GM18498 (cell line): Measurements from ENCODE around the gene CSF1R.
A peak's percentile ranks its signal among the peaks of the same experiment; 100 is the strongest.
"Not testable (repeated sequence)": the region's sequence is repeated elsewhere in the genome, so short reads cannot be mapped to it uniquely, and the experiment has no call there.

Experiments
- ATAC-seq: cut with Tn5 transposase; IDR thresholded peaks from one replicate; pipeline ENCODE4 v1.9.1; 2021; ENCODE audit warnings: mild to moderate bottlenecking, moderate library complexity; ENCODE audit not compliant: unreplicated experiment

The CSF1R gene

DNA sequence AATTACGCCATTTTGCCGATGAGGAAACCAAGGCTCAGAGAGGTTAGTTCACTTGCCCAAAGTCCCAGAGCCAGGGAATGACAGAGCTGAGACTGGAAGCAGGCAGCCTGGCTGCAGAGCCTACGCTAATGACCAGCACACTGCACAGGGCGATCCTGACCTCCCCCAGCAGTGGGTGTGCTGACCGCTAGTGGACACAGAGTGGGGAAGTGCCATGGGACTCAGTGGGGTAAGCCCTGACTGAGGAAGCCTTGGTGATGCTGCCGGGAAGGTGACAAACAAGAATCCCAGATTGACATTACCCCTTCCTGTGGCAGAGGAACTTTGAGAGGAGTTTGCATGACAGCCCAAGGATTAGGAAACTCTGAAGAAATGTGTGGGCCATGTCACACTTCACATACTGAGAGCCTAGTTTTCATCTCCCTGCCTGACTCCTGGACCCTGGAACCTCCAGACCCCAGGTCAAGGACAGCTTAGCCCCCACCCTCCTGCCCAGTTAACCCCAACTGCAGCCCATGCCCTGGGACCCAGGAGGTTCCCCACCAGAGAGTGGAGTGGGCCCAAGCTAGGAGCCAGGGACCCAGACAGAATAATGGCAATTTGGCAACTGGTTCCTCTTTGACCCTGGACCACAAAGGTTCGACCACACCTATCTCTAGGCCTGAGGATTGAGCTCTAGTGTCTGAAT is 19.7 kb upstream of the CSF1R start:
- ATAC-seq: no peak

DNA sequence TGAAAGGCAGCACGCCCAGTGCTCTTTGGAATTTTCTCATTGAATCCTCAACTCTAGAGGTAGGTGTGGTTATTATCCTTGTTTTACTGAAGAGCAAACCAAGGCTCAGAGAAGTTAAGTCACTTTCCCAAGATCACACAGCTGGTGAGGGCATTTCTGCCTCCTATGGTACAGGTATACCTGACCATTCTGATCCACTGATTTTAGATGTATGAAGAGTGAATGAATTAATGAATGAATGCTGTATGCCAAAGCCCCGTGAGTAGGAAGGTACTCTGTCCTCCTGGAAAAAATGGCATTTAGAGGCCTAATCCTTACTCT is 18.2 kb upstream of the CSF1R start:
- ATAC-seq: no peak

DNA sequence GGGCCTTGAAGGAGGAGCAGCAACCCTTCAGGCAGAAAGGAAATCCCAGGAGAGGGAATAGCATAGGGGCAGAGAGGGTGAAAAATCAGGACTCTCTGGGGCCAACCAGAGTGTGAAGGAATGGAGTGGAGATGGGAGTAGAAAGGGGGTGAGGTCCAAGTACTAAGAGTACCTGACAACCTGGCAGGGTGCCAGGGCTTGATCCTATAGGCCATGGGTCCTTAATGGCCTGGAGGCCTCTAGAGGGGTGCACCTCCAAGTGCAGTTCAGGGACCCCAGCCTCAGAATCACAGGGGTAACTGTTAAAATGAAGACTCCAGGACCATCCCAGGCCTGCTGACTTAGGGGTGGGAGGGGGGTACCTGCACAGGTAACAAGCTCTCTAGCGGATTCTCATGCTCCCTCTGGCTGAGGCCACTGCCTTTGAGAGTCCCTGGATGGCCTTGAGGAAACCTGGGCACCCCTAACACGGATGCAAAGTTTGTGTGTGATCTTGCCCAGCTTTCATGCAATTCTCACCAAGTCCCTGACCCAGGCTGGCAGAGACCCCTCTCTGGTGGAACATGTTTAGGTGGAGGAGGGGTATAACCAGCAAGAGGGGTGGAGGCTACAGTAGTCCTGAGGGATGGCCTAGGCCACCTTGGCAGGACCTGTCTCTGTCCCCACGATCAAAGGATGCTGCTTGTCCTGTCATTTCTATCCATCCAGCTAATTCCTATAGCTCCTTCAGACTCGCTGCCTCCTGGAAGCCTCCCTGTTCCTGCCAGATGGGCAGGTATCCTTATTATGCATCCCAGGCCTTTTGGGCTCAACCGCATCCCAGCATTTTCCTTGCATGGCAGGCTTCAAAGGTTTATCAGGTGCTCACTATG is 17.6 kb upstream of the CSF1R start:
- ATAC-seq: no peak

DNA sequence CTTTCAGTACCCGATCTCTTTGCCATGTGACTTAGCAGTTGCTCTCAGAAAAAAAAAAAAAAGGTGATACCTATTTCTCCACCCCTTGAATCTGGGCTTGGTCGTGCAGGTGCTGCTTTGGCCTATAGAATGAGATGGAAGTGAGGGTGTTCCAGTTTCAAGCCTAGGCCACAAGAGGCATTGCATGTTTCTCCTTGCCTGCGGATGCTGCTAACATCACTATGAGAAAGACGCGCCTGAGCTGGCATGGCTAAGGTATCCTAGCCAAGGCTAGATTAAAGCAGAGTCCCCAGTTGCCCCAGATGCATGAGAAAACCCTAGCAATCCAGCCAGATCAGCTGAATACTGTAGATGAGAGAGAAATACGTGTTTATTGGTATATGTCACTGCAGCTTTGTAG is 14.7 kb upstream of the CSF1R start:
- no peak for ATAC-seq

DNA sequence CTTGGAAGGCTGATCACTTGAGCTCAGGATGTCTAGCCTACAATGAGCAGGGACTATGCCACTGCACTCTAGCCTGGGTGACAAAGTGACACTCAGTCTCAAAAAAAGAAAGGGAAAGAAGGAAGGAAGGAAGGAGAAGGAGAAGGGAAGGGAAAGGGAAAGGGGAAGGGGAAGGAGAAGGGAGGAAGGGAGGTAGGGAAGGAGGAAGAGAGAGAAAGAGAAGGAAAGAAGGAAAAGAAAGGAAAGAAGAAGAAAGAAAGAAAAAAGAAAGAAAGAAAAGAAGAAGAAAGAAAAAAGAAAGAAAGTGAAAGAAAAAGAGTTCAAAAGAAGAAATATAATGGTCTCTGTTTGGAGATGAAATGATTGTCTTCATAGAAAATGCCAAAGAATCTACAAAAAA is 10.8 kb upstream of the CSF1R start:
- ATAC-seq: no peak

DNA sequence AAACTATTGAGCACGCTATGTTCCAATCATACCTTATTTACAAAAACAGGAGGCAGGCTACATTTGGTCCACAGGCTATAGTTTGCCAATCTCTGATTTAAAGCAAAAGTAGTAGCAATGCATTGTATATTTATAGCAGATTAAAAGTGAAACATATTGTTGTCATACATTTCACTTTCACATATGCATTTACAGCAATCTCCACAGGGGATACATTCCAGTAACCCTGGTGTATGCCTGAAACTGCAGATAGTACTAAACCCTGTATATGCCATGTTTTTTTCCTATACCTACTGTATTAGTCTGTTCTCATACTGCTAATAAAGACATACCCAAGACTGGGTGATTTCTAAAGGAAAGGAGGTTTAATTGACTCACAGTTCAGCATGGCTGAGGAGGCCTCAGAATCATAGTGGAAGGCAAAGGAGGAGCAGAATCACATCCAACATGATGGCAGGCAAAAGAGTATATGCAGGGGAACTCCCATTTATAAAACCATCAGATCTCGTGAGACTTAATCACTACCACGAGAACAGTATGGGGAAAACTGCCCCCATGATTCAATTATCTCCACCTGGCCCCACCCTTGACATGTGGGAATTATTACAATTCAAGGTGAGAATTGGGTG is 5.9 kb upstream of the CSF1R start:
- peak; percentile 86 for ATAC-seq

DNA sequence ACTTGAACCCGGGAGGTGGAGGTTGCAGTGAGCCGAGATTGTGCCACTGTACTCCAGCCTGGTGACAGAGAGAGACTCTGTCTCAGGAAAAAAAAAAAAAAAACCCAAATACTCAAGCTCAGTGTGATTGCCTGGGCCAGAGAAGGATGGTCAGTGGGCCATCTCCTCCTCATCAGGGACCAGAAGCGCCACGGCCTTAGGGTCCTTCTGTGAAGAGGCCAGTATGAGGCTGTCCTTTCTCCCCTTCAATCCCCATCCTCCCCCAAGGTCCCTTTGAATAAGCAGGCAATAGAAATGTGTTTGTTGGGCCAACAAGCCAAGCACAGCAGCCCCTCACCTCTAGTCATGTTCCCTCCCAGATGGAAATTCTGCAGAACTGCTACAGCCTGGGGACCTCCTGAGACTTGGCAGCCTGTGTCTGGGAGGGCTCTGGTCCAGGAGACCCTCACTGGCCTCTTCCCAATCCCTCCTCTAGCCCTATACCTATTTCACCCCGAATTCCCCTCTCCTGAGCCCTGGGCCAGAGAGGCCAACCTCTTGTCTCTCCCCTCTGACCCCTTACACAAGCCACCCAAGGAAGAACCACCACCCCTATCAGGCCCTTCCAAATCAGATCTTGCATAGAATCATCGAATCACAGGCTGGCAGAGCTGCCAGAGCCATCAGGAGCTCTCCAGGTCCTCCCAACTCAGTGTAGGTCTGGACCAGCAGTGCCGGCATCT is 1.0 kb downstream of the CSF1R start:
- no peak for ATAC-seq

DNA sequence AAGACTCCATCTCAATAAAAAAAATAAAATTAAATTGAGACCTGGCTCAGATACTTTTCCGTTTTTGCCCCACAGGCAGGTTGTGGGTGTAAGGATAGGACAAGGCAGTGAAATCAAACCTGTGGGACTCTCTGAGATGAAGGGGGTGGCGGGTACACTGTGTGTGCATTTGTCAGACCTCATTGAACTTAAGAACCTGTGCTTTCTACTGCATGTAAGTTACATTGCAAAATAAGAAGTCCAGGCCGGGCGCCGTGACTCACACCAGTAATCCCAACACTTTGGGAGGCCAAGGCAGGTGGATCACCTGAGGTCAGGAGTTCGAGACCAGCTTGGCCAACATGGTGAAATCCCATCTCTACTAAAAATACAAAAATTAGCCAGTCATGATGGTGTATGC is 1.6 kb downstream of the CSF1R start:
- not testable (repeated sequence) for ATAC-seq

DNA sequence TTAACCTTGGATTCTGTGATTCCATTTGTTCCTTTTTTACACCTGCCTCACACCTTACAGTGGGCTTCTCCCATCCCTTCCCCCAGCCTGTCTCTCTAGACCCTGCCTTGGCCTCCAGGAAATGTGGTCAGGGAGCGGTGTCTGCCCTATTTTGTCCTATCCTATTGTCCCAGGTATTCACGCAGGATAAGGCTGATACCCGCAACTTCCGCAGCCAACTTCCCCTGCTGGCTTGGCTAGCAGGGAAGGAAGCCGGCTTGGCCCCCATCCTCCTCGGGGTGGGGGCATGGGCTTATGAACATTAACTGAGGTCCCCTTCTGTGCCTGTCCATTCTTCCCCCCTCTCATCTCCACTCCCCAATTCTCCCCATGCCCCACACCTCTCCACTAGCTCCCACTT is 3.5 kb downstream of the CSF1R start:
- ATAC-seq: no peak

DNA sequence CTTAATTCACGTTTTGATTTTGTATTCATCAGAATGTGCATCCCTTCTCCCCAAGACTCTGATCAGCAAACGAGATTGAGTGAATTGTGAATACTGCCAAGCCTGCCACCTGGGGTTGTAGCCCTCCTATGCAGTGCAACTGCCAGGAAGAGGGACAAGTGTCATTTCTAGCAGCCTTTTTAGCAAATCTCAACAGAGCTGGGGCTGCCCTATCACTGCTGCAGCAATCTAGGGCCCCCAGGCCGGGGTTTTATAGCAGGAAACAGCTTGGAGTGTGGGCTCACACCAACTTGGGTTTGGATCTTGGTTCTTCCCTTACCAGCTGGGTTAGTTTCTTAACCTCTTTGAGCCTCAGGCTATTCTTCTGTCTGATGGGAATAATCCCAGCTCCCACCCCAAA is 4.0 kb downstream of the CSF1R start:
- ATAC-seq: no peak

DNA sequence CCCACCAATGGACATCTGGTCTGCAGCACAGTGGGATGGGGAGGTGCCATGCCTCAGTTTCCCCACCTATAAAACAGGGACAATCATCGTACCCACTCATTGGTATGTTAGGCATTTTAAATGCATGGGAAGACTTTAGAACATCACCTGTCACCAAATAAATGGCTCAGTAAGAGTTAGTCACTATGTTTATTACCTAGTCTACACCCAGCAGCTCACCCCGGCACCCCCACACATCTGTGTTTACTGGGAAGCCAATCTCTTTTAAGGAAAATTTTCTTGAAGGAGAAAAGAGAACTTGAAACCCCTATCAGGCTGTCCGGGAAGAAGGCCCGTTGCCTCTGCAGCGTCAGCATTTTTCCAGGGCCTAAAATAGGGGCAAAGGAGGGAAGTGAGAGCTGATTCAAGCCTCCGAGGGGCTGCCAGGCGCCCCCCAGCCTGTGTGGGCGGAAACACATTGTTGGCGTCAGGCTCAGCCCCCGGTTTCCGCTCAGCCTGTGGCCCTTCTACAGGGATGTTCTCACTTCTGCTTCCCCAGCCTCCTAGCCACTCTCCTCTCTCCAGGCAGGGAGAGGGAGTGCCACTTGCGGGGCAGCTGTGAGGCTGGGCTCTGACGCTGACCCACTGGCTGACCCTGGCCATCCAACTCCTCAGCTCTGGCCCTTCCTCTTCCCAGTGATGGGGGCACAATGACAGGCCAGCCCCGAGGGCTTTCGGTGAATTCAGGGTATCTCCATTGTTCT is 4.6 kb downstream of the CSF1R start:
- peak; percentile 86 for ATAC-seq

DNA sequence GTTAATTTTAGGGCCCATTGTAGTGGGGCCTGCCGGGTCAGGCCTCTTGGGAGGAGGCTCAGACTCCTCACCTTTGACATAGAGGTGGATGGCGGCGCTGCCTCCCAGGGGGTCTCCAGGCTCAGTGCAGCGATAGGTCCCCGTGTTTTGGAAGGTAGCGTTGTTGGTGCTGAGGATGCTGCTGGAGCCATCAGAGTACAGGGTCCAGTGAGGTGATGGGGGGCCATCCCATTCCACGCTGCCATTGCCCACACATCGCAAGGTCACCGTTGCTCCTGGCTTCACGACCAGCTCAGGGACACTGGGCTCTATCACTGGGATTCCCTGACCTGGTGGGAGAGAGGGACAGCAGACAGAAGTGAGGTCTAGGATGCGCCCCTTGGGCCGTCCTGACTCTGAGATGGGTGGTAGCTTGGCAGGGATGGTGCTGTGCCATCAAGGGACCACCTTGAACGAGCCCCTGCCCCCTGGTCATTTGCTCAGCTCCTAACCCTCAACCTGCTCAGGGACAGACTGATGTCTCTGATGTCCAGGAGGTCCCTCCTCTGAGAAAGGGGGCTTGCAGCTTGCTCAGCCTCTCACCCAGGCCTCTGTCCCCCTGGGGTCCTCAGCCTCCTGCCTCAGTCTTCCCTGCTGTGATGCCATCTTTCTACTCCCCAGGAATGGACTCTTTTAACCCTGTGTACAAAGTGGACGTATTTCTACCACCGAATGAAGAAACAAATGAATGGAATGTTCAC is 5.5 kb downstream of the CSF1R start:
- ATAC-seq: no peak

DNA sequence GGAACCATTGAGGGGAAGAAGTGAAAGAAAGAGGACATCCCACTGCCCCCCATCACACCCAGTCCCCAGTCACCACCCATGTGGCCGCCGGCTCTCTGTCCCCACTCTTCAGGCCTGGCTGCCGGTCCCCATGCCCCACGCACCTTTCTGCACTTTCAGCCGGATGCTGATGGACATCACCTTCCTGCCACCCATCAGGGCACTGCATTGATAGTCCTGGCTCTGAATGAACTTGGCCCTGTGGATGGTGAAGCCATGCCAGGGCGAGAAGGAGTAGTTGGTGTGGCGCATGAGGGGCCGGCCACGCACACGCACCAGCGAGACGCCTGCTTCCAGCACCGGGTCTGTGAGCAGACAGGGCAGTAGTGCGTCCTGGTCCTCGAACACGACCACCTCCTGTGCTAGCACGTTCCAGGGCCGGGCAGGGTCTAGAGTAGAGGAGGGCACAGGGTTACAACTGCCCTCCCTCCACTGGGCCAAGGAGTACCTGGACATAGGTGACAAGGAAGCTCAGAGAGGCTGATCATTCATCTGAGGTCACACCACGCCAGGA is 6.4 kb downstream of the CSF1R start:
- ATAC-seq: no peak

DNA sequence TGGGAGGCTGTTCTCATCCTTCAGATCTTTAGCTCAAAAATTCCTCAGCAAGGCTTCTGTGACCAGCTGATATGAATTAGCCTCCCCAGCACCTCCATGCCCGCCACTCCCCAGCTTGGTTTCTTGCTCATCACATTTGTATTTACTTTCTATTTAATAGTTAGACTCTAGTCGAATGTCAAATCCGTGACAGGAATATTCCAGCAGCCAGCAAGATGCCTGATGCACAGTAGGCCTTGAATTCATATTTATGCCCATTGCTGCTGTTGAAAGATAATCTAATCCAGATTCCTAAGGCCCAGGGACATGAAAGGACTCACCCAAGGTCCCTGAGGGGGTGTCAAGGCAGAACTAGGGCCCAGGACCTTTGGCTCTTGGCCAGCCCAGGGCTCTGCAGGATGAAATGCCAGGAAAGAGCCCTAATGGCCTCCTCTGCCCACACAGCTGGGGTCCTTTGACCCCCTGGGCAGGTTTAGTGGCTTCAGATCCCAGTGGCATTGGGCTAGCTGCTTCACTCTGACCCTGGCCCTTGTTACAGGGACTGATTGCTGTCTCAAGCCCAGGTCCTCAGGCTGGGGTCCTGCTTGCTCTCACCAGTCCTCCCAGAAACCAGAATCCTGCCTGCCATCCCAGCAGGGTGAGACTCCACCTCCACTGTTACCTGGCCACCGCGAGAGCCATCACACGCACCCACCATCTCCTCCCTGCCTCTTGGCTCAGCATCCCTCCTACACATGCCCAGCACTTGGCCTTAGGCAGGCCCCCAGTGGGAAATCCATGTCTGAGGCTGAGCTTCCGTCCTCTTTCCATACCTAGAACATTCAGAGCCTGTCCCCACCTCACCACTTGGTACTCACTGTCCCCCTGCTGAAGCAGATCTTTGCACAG is 7.3 kb downstream of the CSF1R start:
- ATAC-seq: no peak

DNA sequence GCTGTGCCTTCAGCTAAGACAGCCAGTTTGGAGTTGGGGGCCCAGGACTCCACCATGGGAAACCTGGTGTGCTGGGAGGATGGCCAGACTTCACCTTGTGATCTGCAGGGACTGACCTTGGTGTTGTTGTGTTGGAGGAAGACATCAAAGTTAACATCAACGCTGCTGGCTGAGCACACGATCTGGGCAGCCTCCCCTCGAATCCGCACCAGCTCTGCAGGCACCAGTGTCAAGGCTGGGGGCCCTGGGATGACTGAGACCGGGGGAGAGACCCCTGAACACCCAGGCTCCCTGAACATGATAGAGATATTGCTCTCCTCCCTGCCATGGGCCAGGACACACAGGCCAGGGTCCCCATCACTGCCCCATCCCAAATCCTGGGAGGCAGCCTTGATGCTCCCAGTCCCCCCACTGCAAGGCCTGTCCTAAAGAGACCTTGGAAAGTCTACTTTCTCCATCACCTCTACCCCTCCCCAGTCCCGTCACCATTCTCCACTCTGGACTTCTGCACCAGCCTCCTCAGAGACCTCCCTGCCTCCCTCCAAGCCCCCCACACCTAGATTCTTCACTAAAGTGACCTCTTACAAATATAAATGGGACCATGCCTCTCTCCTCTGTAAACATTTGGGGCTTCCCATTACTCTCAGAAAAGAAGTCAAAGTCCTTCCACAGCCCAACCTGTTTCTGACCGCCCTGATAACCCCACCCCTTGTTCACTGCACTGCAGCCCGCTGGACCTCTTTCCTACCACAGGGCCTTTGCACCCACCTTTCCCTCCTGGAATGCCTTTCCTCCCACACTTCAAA is 8.2 kb downstream of the CSF1R start:
- no peak for ATAC-seq

DNA sequence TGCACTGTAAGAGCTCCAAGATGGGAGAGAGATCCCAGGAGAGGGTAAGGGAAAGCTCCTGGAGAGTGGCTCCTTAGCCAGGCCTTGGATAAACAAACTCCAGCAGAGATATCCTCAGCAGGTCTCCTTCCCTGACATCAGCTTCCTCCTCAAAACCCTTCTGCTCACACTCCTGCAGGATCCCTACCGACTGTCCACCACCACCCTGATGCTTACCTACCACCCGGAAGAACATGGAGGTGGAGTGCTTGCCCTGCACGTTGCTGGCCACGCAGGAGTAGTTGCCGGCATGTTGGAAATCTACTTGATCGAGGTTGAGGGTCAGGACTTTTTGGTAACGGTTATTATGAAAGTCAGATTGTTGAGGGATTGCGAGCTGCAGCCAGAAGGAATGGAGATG is 9.3 kb downstream of the CSF1R start:
- ATAC-seq: no peak

DNA sequence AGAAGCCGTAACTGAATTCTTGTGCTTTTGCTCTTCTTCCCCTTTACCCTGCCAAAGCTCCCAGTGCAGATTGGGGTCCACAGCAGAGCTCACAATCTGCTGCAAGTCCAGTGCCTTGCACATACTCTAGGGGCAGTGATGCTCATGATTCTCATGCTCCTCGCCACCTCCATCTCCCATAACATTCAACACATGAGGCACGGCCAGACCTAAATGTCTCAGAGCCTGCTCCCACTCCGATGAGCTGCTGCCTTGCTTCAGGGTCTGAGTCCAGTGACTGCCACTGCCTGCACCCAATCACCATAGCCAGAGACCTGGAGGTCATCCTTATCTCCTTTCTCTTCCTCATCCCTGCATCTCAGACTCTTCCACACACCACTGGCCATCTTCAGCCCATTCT is 10.5 kb downstream of the CSF1R start:
- no peak for ATAC-seq

DNA sequence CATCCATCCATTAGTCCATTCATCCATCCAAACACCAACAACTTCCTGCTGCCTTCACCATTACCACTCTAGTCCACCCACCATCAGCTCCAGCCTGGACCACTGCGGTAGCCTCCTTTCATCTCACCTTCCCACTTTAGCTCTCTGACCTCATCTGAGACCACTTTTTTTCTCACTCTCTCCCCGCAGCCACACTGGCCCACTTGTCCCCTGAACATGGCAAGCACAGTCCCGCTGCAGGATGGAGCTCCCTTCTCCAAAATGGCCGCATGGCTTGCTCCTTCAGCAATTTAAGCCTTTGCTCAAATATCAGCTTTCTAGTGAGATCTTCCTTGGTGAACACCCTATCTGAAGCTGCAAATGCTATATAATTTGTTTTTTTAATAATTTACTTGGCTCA is 11.1 kb downstream of the CSF1R start:
- no peak for ATAC-seq
